CD4-positive, alpha-beta memory T cell (primary cell): ENCODE results near the gene RFT1. TPM values are rescaled to one million over a fixed set of nuclear protein-coding genes. Genes with fewer than 3 reads are reported as not detected.

ENCODE experiments used
- CTCF ChIA-PET: fragments of 350-600 bp; sonication (Branson Sonifier 250); formaldehyde crosslinking; loops from one replicate; lab custom pipeline; 2021; ENCODE audit warnings: inconsistent platforms; ENCODE audit not compliant: partially characterized antibody; lab: Charles Lee
- POLR2A ChIA-PET: fragments of 350-600 bp; sonication (Branson Sonifier 250); formaldehyde crosslinking; loops from one replicate; lab custom pipeline; 2021; ENCODE audit not compliant: partially characterized antibody; lab: Charles Lee
- DNase-seq, 5 donors: peaks; one replicate each; pipeline versions ENCODE4 v3.0.0 to v3.0.0-alpha.2; 2020 to 2022; ENCODE audit warnings: mixed read lengths in 1 of 5
- H3K27ac ChIP-seq: one replicate; pipeline ENCODE4 v1.7.0; 2013; ENCODE audit warnings: low read depth, low read length
- H3K27me3 ChIP-seq: 2 replicates; pipeline ENCODE4 v1.7.0; 2013; ENCODE audit warnings: mild to moderate bottlenecking, low read length, moderate library complexity; ENCODE audit not compliant: insufficient read depth
- H3K36me3 ChIP-seq: 2 replicates; pipeline ENCODE4 v1.7.0; 2013; ENCODE audit warnings: mild to moderate bottlenecking, low read length, moderate library complexity; ENCODE audit not compliant: insufficient read depth
- H3K4me1 ChIP-seq: 2 replicates; pipeline ENCODE4 v1.7.0; 2013; ENCODE audit warnings: mild to moderate bottlenecking, low read length, moderate library complexity; ENCODE audit not compliant: insufficient read depth
- H3K4me3 ChIP-seq, 2 donors: one replicate each; pipeline ENCODE4 v1.7.0; 2013; ENCODE audit warnings: low read length in 2 of 2, mild to moderate bottlenecking in 1 of 2
- H3K9me3 ChIP-seq, 2 donors: one replicate each; pipeline ENCODE4 v1.7.0; 2013; ENCODE audit warnings: low read length in 2 of 2, control low read depth in 1 of 2; ENCODE audit not compliant: control insufficient read depth in 1 of 2
- H3K27ac Mint-ChIP-seq, 7 donors: one replicate each; pipeline ENCODE4 v1.8.0; 2020 to 2021; ENCODE audit warnings: mixed read lengths in 7 of 7, mild to moderate bottlenecking in 6 of 7, inconsistent platforms in 3 of 7, moderate library complexity in 3 of 7
- H3K27me3 Mint-ChIP-seq, 2 donors: one replicate each; pipeline ENCODE4 v1.8.0; 2020 to 2021; ENCODE audit warnings: mixed read lengths in 2 of 2
- H3K36me3 Mint-ChIP-seq, 2 donors: one replicate each; pipeline ENCODE4 v1.8.0; 2020 to 2021; ENCODE audit warnings: mixed read lengths in 2 of 2, inconsistent platforms in 1 of 2, mild to moderate bottlenecking in 1 of 2
- H3K4me1 Mint-ChIP-seq, 4 donors: one replicate each; pipeline ENCODE4 v1.8.0; 2020 to 2021; ENCODE audit warnings: mixed read lengths in 4 of 4, mild to moderate bottlenecking in 1 of 4
- H3K4me3 Mint-ChIP-seq, 8 donors: one replicate each; pipeline ENCODE4 v1.8.0; 2020 to 2021; ENCODE audit warnings: mixed read lengths in 8 of 8, mild to moderate bottlenecking in 7 of 8, moderate library complexity in 6 of 8, inconsistent platforms in 3 of 8
- H3K9me3 Mint-ChIP-seq, 8 donors: one replicate each; pipeline ENCODE4 v1.8.0; 2020 to 2021; ENCODE audit warnings: mixed read lengths in 8 of 8, mild to moderate bottlenecking in 5 of 8, inconsistent platforms in 3 of 8, moderate library complexity in 1 of 8
- intact Hi-C: fragments of 100-400 bp; cut with micrococcal nuclease; formaldehyde crosslinking; loops from one replicate; pipeline ENCODE4 v1.15.1; 2023
- polyA plus RNA-seq, 2 donors: library from polyadenylated mRNA; unstranded; fragments of 300-500 nt; fragmentation: Illumina TruSeq; gene quantifications; one replicate each; pipeline ENCODE4 v1.2.3, GENCODE V29; 2021
- total RNA-seq, 2 experiments: library from RNA; stranded (reverse); gene quantifications; one replicate each; pipeline ENCODE4 v1.2.3, GENCODE V29; 2021

The RFT1 gene
- total and polyA plus RNA-seq, 4 experiments from 2014 or later, result 21.2 to 28.4 (median 24.6) TPM

- Mint-ChIP-seq H3K4me3 (peak overlapping the region in 7 of 8 donors; percentile 90 to 96 (median 93)), H3K9me3 (no peaks in the 10 kb centered on the region), H3K27me3 (no peaks in the 10 kb centered on the region), H3K36me3 (no peaks in the 10 kb centered on the region), H3K27ac (peak overlapping the region; percentile 90 to 96 (median 94)), H3K4me1 (peaks cover 7 to 19% (median 16%) of the 10 kb centered on the region in 4 donors)
- ChIA-PET POLR2A (interaction anchor here (1.1 to 3.3 kb wide), 2 partner anchors 27 to 88 kb away, joined by 3 to 16 read pairs; partner anchors contain the start of gene SFMBT1), CTCF (interaction anchor here (1.1 to 2.4 kb wide), 9 partner anchors 28 to 330 kb away, joined by 3 to 11 read pairs (median 5); partner anchors contain the start of gene NEK4)
- H3K27ac ChIP-seq, result no peak overlapping the region
- H3K27me3 ChIP-seq, result no peaks in the 10 kb centered on the region
- intact Hi-C loops, result loop anchor here (1.0 to 2.0 kb wide), 8 partner anchors 26 to 330 kb away; partner anchors contain the start of gene SFMBT1
- H3K36me3 ChIP-seq, result no peaks in the 10 kb centered on the region
- peak overlapping the region; percentile 21 to 77 for H3K4me3 ChIP-seq
- no peaks in the 10 kb centered on the region for H3K9me3 ChIP-seq
- H3K4me1 ChIP-seq, result peaks cover 10% of the 10 kb centered on the region
- DNase-seq, result no peak
These were observed 58.3 kb downstream of the RFT1 start for GRCh38 chr3:53071882-53072431.

GRCh38 chr3:53069422-53070068 is 60.7 kb downstream of the RFT1 start:
- no peaks in the 10 kb centered on the region for H3K9me3 Mint-ChIP-seq
- no peaks in the 10 kb centered on the region for H3K27me3 Mint-ChIP-seq
- Histone ChIP-seq H3K4me3 (no peak overlapping the region), H3K27ac (no peak overlapping the region), H3K9me3 (no peaks in the 10 kb centered on the region), H3K27me3 (no peaks in the 10 kb centered on the region), H3K4me1 (peaks cover 10% of the 10 kb centered on the region), H3K36me3 (no peaks in the 10 kb centered on the region)
- no peak overlapping the region for H3K4me3 Mint-ChIP-seq
- no peaks in the 10 kb centered on the region for H3K36me3 Mint-ChIP-seq
- DNase-seq, result no peak
- peak overlapping the region in 5 of 7 donors; percentile 9 to 57 (median 19) for H3K27ac Mint-ChIP-seq
- intact Hi-C loops, result no loop called here
- ChIA-PET POLR2A (interaction anchor here (0.7 kb wide), 1 partner anchor 24 kb away, joined by 3 read pairs; the partner anchor contains the start of gene SFMBT1), CTCF (interaction anchor here (1.1 kb wide), 1 partner anchor 45 kb away, joined by 3 read pairs; no protein-coding TSS in a partner anchor)
- H3K4me1 Mint-ChIP-seq, result peaks cover 7 to 19% (median 16%) of the 10 kb centered on the region in 4 donors

GRCh38 chr3:53068176-53068575 is 62.1 kb downstream of the RFT1 start:
- no peaks in the 10 kb centered on the region for H3K36me3 ChIP-seq
- no peaks in the 10 kb centered on the region for H3K9me3 ChIP-seq
- POLR2A ChIA-PET, result no interaction called here
- Mint-ChIP-seq H3K9me3 (no peaks in the 10 kb centered on the region), H3K36me3 (no peaks in the 10 kb centered on the region), H3K4me1 (peaks cover 7 to 15% (median 12%) of the 10 kb centered on the region in 4 donors), H3K27ac (no peak overlapping the region), H3K27me3 (no peaks in the 10 kb centered on the region), H3K4me3 (no peak overlapping the region)
- no peak for DNase-seq
- intact Hi-C loops, result no loop called here
- H3K27ac ChIP-seq, result no peak overlapping the region
- CTCF ChIA-PET, result no interaction called here
- peaks cover 10% of the 10 kb centered on the region for H3K4me1 ChIP-seq
- no peak overlapping the region for H3K4me3 ChIP-seq
- no peaks in the 10 kb centered on the region for H3K27me3 ChIP-seq

- Mint-ChIP-seq H3K27ac (no peak overlapping the region), H3K27me3 (no peaks in the 10 kb centered on the region), H3K4me3 (no peak overlapping the region), H3K9me3 (no peaks in the 10 kb centered on the region), H3K4me1 (peaks cover 5 to 9% (median 8%) of the 10 kb centered on the region in 4 donors), H3K36me3 (no peaks in the 10 kb centered on the region)
- ChIA-PET CTCF (no interaction called here), POLR2A (no interaction called here)
- Histone ChIP-seq H3K9me3 (no peaks in the 10 kb centered on the region), H3K36me3 (no peaks in the 10 kb centered on the region), H3K27ac (no peak overlapping the region), H3K4me3 (no peak overlapping the region), H3K4me1 (peaks cover 10% of the 10 kb centered on the region), H3K27me3 (no peaks in the 10 kb centered on the region)
- intact Hi-C loops, result no loop called here
- DNase-seq, result no peak
These were observed 62.7 kb downstream of the RFT1 start for GRCh38 chr3:53067567-53067966.

GRCh38 chr3:53065841-53066480 is 64.3 kb downstream of the RFT1 start:
- no peaks in the 10 kb centered on the region for H3K4me1 ChIP-seq
- no peaks in the 10 kb centered on the region for H3K27me3 ChIP-seq
- no peaks in the 10 kb centered on the region for H3K36me3 Mint-ChIP-seq
- H3K9me3 Mint-ChIP-seq, result no peaks in the 10 kb centered on the region
- no peak overlapping the region for H3K4me3 ChIP-seq
- H3K27ac ChIP-seq, result no peak overlapping the region
- ChIA-PET POLR2A (interaction anchor here (0.6 kb wide), 1 partner anchor 20 kb away, joined by 3 read pairs; the partner anchor contains the start of gene SFMBT1), CTCF (no interaction called here)
- no peak overlapping the region for H3K27ac Mint-ChIP-seq
- H3K9me3 ChIP-seq, result no peaks in the 10 kb centered on the region
- H3K36me3 ChIP-seq, result no peaks in the 10 kb centered on the region
- intact Hi-C loops, result no loop called here
- DNase-seq, result no peak
- no peak overlapping the region for H3K4me3 Mint-ChIP-seq
- H3K27me3 Mint-ChIP-seq, result no peaks in the 10 kb centered on the region
- no peaks in the 10 kb centered on the region for H3K4me1 Mint-ChIP-seq

GRCh38 chr3:53062905-53063304 is 67.3 kb downstream of the RFT1 start:
- H3K4me3 Mint-ChIP-seq, result no peak overlapping the region
- H3K9me3 ChIP-seq, result no peaks in the 10 kb centered on the region
- no peak for DNase-seq
- no peaks in the 10 kb centered on the region for H3K4me1 ChIP-seq
- POLR2A ChIA-PET, result no interaction called here
- H3K36me3 ChIP-seq, result no peaks in the 10 kb centered on the region
- no peak overlapping the region for H3K27ac ChIP-seq
- CTCF ChIA-PET, result interaction anchor here (1.6 kb wide), 1 partner anchor 171 kb away, joined by 4 read pairs; no protein-coding TSS in a partner anchor
- intact Hi-C loops, result no loop called here
- no peak overlapping the region for H3K27ac Mint-ChIP-seq
- no peaks in the 10 kb centered on the region for H3K9me3 Mint-ChIP-seq
- no peaks in the 10 kb centered on the region for H3K36me3 Mint-ChIP-seq
- H3K4me3 ChIP-seq, result no peak overlapping the region
- H3K27me3 ChIP-seq, result no peaks in the 10 kb centered on the region
- no peaks in the 10 kb centered on the region for H3K27me3 Mint-ChIP-seq
- H3K4me1 Mint-ChIP-seq, result no peaks in the 10 kb centered on the region

GRCh38 chr3:53056442-53056841 is 73.8 kb downstream of the RFT1 start:
- H3K4me3 ChIP-seq, result no peak overlapping the region
- CTCF ChIA-PET, result no interaction called here
- POLR2A ChIA-PET, result no interaction called here

More at GRCh38 chr3:53056442-53056841, 73.8 kb downstream of the RFT1 start:
- H3K27ac ChIP-seq, result no peak overlapping the region
- DNase-seq, result no peak
- intact Hi-C loops, result no loop called here
- H3K9me3 ChIP-seq, result no peaks in the 10 kb centered on the region
- no peak overlapping the region for H3K4me3 Mint-ChIP-seq
- no peaks in the 10 kb centered on the region for H3K4me1 ChIP-seq
- H3K36me3 Mint-ChIP-seq, result no peaks in the 10 kb centered on the region
- H3K27ac Mint-ChIP-seq, result no peak overlapping the region
- H3K27me3 Mint-ChIP-seq, result no peaks in the 10 kb centered on the region
- H3K36me3 ChIP-seq, result no peaks in the 10 kb centered on the region
- H3K4me1 Mint-ChIP-seq, result no peaks in the 10 kb centered on the region
- H3K9me3 Mint-ChIP-seq, result no peaks in the 10 kb centered on the region
- H3K27me3 ChIP-seq, result no peaks in the 10 kb centered on the region
